NT2/D1 (cell line): ENCODE data around the gene MRPL27.

ENCODE experiments used
- YY1 ChIP-seq: IDR thresholded peaks from 2 replicates; pipeline ENCODE4 v1.6.1; 2011; ENCODE audit not compliant: insufficient read length, insufficient read depth
- ZNF274 ChIP-seq: IDR thresholded peaks from 2 replicates; pipeline ENCODE4 v1.6.1; 2011; ENCODE audit warnings: mild to moderate bottlenecking, low read depth, low read length

- TF ChIP-seq ZNF274, result no peak
- no peak for TF ChIP-seq YY1
Observed at GRCh38 chr17:50329716-50330115, 43.3 kb downstream of the MRPL27 start.
